Measurements from ENCODE around the gene PFDN2.

Gene PFDN2

DNA sequence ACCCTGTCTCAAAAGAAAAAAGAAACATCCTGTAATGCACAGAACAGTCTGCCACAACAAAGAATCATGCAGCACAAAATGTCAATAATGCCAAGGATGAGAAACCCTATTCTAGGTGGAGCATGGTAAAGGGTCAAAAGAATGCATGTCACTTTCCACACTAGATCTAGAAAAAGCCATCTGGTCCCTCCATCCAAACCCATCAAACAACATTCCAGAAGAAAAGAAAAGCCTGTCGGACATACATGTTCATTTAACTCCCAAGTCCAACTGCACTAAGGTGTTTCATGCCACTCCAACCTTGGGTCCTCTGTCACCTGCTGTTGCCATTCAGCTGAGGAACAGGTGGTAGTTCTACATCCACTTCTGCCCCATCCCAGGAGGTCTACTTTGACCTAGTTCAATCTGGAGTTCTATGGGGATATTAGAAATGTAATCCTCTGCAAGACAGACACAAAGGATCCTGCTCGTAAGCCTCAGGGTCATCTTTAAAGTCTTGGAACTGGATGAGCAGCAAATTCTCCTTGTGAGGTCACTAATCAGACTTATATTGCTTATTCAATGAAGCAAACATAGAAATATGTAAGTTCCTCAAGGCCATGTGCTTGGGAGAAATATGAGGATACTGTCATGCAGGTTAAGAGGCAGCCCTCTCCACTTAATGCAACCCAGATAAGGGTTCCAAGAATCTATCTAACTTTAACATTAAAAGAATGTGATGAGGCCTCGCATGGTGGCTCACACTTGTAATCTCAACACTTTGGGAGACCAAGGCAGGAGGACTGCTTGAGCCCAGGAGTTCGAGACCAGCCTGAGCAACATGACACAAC, 11.0 kb upstream of the PFDN2 start:
- H3K27me3 ChIP-seq = no peaks in the 10 kb centered on the region
- peaks cover 51% of the 10 kb centered on the region for H3K36me3 ChIP-seq
- no peak overlapping the region for H3K4me3 ChIP-seq (ENCODE audit: low read depth in 1 of 2, low read length in 1 of 2)
- peak overlapping the region; percentile 78 for H3K27ac ChIP-seq
- TF ChIP-seq, protein P1, sequence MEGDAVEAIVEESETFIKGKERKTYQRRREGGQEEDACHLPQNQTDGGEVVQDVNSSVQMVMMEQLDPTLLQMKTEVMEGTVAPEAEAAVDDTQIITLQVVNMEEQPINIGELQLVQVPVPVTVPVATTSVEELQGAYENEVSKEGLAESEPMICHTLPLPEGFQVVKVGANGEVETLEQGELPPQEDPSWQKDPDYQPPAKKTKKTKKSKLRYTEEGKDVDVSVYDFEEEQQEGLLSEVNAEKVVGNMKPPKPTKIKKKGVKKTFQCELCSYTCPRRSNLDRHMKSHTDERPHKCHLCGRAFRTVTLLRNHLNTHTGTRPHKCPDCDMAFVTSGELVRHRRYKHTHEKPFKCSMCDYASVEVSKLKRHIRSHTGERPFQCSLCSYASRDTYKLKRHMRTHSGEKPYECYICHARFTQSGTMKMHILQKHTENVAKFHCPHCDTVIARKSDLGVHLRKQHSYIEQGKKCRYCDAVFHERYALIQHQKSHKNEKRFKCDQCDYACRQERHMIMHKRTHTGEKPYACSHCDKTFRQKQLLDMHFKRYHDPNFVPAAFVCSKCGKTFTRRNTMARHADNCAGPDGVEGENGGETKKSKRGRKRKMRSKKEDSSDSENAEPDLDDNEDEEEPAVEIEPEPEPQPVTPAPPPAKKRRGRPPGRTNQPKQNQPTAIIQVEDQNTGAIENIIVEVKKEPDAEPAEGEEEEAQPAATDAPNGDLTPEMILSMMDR (IDR thresholded peaks at IDR 0.05) = no peak
- no peaks in the 10 kb centered on the region for H3K9me3 ChIP-seq
- H3K4me1 ChIP-seq (ENCODE audit: control insufficient read depth in 1 of 2, insufficient read depth in 1 of 2, low read depth in 1 of 2, low read length in 1 of 2) = peaks cover 58 to 59% of the 10 kb centered on the region in 2 experiments

DNA sequence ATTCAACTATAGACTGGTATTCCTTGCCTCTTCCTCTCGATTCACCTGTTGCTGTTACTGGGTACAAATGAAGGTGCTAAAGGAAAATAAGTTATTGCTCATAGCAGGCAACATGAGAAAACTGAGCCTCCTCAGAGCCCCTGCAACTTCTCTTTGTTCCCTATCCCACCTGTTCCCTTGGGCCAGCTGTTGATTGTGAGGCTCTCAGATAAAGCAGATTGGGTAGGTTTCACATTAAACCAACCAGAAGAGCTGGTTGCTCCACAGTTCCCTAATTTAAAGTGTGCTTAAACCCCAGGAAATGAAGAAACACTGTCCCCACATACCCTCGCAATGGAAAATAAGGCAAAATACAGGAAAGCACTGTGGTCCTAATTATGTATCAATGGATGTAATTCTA, 9.8 kb upstream of the PFDN2 start:
- Histone ChIP-seq H3K4me1 (ENCODE audit: control insufficient read depth in 1 of 2, insufficient read depth in 1 of 2, low read depth in 1 of 2, low read length in 1 of 2) (peaks cover 48 to 51% of the 10 kb centered on the region in 2 experiments), H3K27me3 (no peaks in the 10 kb centered on the region), H3K27ac (peak overlapping the region; percentile 78), H3K36me3 (peaks cover 63% of the 10 kb centered on the region), H3K9me3 (no peaks in the 10 kb centered on the region), H3K4me3 (ENCODE audit: low read depth in 1 of 2, low read length in 1 of 2) (peak overlapping the region; percentile 9 to 20)
- TF ChIP-seq, protein P1 (IDR thresholded peaks at IDR 0.05) = no peak

DNA sequence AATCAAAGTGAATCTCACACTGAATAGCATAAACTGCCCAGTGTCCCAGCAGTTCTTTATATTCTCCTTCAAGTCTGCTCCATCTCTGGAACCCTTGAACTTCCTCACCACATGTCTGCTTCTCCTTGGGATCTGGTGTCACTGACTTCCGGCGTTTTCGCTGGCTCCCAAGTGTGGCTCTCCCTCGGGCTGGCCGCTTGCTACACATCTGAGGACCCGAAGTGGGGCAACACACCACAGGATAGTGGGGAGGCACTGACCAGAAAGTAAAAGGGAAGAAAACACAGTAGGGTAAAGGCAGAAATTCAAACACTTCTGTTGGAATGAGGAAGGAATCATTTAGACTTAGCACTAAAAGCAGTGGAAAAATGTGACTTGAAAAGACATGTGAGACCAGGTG, 5.1 kb upstream of the PFDN2 start:
- H3K36me3 ChIP-seq = peaks cover 77% of the 10 kb centered on the region

DNA sequence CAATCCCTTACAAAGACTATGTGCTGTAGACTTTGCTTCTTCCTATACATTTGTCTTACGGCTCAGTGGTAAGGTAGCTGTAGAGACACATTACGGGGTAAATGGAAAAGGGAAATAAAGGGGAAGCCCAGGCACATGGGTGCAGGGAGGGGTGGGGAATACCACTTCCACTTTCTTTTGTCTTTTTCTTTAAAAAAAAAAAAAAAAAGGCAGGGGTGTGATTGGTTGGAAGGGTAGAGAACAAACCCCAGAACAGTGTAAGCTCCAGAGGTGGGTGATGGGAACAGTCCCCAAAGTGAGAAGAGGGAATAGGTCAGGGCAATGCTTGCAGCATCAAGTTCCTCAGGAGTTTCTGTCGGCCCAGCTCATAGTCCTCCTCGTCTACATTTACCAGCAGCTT, 4.0 kb upstream of the PFDN2 start:
- Histone ChIP-seq H3K36me3 (peaks cover 74% of the 10 kb centered on the region), H3K9me3 (no peaks in the 10 kb centered on the region), H3K4me1 (ENCODE audit: control insufficient read depth in 1 of 2, insufficient read depth in 1 of 2, low read depth in 1 of 2, low read length in 1 of 2) (peaks cover 48 to 52% of the 10 kb centered on the region in 2 experiments), H3K4me3 (ENCODE audit: low read depth in 1 of 2, low read length in 1 of 2) (peak overlapping the region in 1 of 2 experiments; percentile 18), H3K27me3 (no peaks in the 10 kb centered on the region), H3K27ac (peak overlapping the region; percentile 91)
- TF ChIP-seq, protein P1 (IDR thresholded peaks at IDR 0.05) = no peak

More for the DNA sequence above, 5.1 kb upstream of the PFDN2 start:
- Histone ChIP-seq H3K27me3 (no peaks in the 10 kb centered on the region), H3K27ac (peak overlapping the region; percentile 91), H3K9me3 (no peaks in the 10 kb centered on the region), H3K4me1 (ENCODE audit: control insufficient read depth in 1 of 2, insufficient read depth in 1 of 2, low read depth in 1 of 2, low read length in 1 of 2) (peaks cover 51 to 56% of the 10 kb centered on the region in 2 experiments), H3K4me3 (ENCODE audit: low read depth in 1 of 2, low read length in 1 of 2) (no peak overlapping the region)
- TF ChIP-seq, protein P1 (IDR thresholded peaks at IDR 0.05) = no peak

DNA sequence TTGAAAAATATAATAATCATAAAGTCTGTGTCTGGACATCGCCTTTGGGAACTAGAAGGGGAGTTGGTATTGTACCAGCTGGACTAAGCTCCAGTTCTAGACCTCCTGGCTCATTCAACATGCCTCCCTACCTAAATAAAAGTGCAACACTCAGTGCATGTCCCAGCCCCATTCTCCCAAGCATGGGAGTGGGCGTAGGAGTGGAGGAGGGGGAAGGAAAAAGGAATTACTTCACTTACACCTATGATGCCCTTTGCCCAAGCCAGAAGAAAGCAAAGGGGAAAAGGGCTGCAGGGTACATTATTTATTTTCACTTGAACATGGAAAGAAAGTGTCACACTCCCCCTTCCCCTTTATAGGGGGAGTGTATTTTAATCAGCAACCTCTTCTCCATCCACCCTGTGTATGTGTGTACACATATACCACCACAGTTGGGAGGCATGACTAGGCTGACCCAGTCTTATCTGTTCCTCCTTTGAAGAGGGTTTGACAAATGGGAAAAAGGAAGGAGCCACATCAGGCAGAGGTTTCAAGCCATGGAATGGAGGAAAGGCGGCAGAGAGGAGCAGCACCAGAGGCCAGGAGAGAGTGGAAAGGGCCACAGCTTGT, 3.3 kb upstream of the PFDN2 start:
- TF ChIP-seq, protein P1 (IDR thresholded peaks at IDR 0.05) = no peak
- Histone ChIP-seq H3K27me3 (no peaks in the 10 kb centered on the region), H3K4me1 (ENCODE audit: control insufficient read depth in 1 of 2, insufficient read depth in 1 of 2, low read depth in 1 of 2, low read length in 1 of 2) (peaks cover 50 to 54% of the 10 kb centered on the region in 2 experiments), H3K4me3 (ENCODE audit: low read depth in 1 of 2, low read length in 1 of 2) (peak overlapping the region in 1 of 2 experiments; percentile 18), H3K9me3 (no peaks in the 10 kb centered on the region), H3K27ac (peak overlapping the region; percentile 91), H3K36me3 (peaks cover 68% of the 10 kb centered on the region)
